Measurements from ENCODE around the gene DCAF17.

GRCh38 chr2:171410624-171411023 lies 23.4 kb upstream of the DCAF17 start:
- TF ChIP-seq CTCF (IDR thresholded peaks at IDR 0.05), result no peak
- no peak for TF ChIP-seq POLR2AphosphoS5 (IDR thresholded peaks at IDR 0.05)

Measured in sigmoid colon (tissue), 4 donors.